PFSK-1 (cell line): ENCODE data around the gene EPHA4.

Experiments
- POLR2AphosphoS5 ChIP-seq: IDR thresholded peaks from 2 replicates; pipeline ENCODE4 v1.6.1; 2012; ENCODE audit warnings: low read depth, mild to moderate bottlenecking, control low read depth, low read length, moderate library complexity
- REST ChIP-seq, 2 experiments: IDR thresholded peaks; 2 replicates each; pipeline versions ENCODE4 v1.6.1 to v1.8.0; 2011 to 2012; ENCODE audit warnings: low read depth in 2 of 2, low read length in 2 of 2, control low read depth in 1 of 2, inconsistent platforms in 1 of 2, mild to moderate bottlenecking in 1 of 2, moderate library complexity in 1 of 2; ENCODE audit not compliant: insufficient read depth in 1 of 2
- SIN3A ChIP-seq: IDR thresholded peaks from 2 replicates; pipeline ENCODE4 v1.6.1; 2012; ENCODE audit warnings: mild to moderate bottlenecking, low read length, moderate library complexity, borderline replicate concordance; ENCODE audit not compliant: insufficient read depth
- TAF1 ChIP-seq: IDR thresholded peaks from 2 replicates; pipeline ENCODE4 v1.6.1; 2012; ENCODE audit warnings: low read length, control low read depth, borderline replicate concordance; ENCODE audit not compliant: insufficient read depth

GRCh38 chr2:221562226-221562625 lies 9.9 kb downstream of the EPHA4 start:
- no peak for TF ChIP-seq TAF1
- TF ChIP-seq SIN3A = no peak
- no peak for TF ChIP-seq POLR2AphosphoS5
- no peak for TF ChIP-seq REST (IDR thresholded peaks at IDR 0.05; ENCODE audit: insufficient read depth in 1 of 2, low read depth in 2 of 2, low read length in 2 of 2)
